ENCODE results near the gene AMBRA1.

AMBRA1 gene

GRCh38 chr11:46498179-46498578 is 95.6 kb downstream of the AMBRA1 start:
- no peak for DNase-seq

GRCh38 chr11:46497498-46497897 is 96.3 kb downstream of the AMBRA1 start:
- no peak for DNase-seq

DNA sequence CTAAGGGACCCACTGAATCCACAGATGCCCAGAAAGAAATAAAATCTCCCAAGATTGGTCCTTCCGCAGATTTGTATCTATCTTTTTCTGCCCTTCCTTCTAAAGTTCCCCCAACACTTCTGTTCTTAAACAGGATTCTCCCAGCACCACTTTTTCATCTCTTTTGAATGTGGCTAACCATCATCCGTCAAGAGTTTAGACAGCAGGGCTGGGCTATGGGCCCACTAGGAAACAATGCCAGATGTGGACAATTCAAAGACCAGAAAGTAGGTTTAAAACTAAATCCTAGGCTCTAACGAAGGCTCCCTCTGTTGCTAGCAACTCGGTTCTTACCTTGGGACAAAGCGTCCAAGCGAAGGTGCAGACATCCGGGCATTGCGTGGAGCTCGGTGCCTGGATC is 100.0 kb downstream of the AMBRA1 start:
- DNase-seq = no peak

DNA sequence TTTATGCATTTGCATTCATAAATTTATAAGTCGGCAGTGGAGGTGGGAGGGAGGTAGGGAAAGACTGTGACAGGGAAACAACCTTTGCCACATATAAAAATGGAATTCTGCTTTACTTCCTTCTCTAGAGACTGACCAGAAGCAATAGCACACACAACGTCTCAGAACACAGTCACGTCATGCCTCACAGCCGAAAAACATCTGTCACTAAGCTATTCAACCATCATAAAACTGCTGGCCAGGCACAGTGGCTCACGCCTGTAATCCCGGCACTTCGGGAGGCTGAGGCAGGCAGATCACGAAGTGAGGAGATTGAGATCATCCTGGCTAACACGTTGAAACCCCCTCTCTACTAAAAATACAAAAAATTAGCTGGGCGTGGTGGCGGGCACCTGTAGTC is 101.3 kb downstream of the AMBRA1 start:
- no peak for DNase-seq

DNA sequence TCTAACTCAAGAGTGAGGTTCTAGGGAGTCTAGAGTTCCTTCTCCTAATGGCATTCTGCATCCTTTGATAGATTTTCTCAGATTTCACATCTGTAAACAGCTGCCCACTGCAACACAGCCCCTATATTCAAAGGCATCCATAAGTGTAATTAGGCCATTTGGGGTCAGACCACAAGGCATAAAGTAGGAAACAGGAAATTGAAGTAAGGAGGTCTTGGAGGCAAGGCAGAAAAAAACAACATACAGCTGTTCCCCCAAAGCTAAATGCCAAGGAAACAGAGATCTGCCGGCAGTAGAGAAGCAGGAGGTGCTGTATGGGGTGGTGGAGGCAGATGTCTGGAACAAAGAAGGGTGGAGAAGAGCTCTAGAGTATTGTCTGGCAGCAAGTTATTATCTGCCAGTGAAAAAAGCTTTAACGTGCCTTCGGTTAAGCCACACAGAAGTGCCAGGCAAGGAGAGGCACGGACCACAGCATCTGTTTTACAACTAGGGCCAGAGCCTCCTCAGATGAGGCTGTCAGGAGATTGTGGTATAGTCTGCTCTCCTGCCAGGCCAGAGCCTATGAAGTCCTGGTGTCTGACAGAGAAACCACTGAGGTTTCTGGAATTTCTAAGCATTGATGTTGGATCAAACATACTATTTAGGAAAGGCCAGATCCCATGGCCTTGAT is 102.0 kb downstream of the AMBRA1 start:
- no peak for DNase-seq

DNA sequence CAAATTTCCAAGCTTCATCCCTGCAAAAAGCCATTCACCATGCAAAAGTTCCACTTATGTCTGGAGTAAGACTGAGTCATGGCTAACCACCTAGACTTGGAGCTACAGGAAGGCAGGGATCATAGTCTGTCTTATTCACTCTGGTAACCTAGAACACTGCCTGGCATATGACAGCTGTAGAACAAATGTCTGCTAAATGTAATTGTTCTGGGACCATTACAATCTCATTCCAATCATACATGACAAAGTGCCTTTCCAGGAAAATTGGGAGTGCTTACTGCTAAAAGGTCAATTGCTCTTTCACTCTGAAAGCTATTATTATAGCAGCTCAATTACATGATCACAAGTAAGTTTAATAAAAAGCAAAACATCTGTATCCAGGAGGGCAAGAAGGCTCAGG is 103.2 kb downstream of the AMBRA1 start:
- DNase-seq = no peak

- peak in 1 of 2 experiments; percentile 44 for DNase-seq
Observed at GRCh38 chr11:46489656-46490560, 103.9 kb downstream of the AMBRA1 start.

- DNase-seq = no peak
Observed at GRCh38 chr11:46485856-46486443, 107.9 kb downstream of the AMBRA1 start.

DNA sequence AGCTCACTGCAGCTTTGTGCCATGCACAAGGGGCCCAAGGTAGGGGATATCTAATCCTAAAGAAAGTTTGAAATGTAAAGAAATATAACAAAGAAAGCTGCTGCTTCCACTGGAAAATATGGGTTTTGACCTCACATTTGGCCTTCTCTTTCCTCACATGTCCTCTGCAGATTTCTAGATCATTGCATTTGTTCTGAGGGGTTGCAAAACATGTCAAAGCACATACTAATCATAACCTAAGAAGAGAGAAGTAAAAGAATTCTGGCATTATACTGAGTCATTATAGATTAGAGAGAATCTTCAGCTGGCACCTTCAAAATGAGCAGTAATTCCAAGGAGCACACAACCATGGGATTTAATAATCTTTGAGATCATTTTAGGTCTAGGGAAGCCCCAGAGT is 109.7 kb downstream of the AMBRA1 start:
- DNase-seq = no peak

DNA sequence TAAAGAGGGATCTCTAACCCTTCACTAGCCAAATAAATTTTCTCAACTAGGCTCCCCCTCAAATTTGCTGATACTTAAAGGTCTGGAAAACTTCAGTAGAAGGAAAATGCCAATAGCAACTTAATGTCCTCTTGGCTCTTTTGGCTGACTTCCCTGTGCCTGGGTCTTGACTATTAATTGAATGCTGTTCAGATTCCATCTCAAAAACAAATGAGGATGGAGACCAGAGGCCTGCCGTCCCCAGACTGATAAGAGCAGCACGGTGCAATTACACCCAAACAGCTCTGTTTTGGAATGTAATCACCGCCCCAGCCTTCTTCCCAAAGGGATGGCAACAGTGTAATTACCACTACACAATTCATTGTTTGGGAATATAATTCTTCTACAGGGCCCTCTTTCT is 112.9 kb downstream of the AMBRA1 start:
- no peak for DNase-seq

DNA sequence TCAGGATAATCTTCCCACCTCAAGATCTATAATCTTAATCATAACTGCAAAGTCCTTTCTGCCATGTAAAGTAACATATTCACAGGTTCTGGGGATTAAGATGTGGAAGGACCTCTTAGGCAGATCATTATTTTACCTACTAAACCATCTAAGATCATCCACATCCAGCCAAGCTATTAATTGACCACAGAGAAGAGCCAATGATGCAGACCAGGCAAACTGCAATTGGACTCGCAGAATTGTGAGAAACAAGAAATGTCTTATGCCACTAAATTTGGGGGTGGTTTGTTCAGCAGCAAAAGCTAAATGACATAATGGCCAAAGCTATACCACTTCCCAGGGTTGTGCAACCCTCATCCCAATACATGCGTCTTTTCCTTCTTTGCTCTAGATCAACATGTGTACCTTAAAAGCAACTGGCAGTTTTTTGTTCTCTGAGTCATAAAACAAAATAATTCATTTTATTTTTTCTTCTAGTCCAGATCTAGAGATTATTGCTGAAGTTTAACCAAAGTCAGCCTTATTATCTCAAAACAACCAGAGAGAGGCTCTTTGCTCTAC is 113.6 kb downstream of the AMBRA1 start:
- DNase-seq = no peak

DNA sequence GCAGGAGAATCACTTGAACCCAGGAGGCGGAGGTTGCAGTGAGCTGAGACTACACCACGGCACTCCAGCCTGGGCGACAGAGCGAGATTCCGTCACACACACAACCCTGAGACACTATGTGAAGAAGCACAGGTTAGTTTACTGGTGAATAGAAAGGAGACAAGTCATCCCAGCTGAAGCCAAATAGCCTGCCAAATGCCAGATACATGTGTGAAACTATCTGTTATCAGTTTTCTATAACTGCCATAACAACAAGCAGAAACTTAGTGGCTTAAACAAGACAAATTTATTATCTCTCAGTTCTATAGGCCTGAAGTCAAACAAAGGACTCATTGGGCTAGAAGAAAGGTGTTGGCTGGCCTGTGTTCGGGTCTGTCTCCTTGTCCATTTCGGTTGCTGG is 114.2 kb downstream of the AMBRA1 start:
- no peak for DNase-seq

- DNase-seq = no peak
Observed at GRCh38 chr11:46478196-46478595, 115.6 kb downstream of the AMBRA1 start.

DNA sequence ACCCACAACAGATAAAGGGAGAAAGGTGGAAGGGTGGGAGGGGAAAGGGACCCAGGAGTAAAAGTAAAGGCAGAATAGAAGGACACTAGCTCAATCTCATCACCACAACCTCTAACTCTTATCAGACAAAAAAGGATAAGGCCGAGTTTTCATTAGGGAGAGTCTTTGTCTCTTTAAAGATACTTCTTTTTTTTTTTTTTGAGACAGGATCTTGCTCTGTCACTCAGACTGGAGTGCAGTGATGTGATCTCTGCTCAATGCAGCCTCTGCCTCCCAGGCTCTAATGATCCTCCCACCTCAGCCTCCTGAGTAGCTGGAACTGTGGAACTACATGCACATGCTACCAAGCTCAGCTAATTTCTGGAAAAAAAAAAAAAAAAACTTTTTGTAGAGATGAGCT is 116.7 kb downstream of the AMBRA1 start:
- no peak for DNase-seq

DNA sequence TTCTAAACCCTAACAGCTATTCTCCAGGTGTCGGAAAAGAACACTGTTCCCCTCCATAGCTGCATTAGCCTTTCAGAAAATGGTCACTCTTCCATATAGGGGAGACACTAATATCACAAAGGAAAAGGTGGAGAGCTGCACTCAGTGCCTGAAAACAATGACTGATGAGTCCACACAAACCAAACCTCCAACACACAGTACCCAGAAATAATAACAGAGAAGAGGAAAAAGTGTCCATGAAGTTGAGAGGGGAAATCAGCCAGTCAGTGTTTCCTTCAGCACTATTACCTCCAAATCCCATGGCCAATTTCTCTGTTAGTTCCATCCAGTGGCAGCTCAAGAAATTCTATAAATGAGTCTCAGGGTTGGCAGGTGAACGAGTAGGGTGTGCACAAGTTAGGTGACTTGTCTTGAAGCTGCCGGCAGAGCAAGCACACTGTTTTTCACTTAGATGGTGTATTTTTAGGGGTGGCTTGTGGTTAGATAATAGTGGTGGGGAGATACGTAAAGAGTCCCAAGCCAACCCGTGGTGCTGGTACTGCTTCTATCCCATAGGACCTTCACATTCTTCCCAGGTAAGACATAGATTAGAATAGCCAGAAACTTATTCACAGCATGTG is 117.8 kb downstream of the AMBRA1 start:
- DNase-seq = no peak

DNA sequence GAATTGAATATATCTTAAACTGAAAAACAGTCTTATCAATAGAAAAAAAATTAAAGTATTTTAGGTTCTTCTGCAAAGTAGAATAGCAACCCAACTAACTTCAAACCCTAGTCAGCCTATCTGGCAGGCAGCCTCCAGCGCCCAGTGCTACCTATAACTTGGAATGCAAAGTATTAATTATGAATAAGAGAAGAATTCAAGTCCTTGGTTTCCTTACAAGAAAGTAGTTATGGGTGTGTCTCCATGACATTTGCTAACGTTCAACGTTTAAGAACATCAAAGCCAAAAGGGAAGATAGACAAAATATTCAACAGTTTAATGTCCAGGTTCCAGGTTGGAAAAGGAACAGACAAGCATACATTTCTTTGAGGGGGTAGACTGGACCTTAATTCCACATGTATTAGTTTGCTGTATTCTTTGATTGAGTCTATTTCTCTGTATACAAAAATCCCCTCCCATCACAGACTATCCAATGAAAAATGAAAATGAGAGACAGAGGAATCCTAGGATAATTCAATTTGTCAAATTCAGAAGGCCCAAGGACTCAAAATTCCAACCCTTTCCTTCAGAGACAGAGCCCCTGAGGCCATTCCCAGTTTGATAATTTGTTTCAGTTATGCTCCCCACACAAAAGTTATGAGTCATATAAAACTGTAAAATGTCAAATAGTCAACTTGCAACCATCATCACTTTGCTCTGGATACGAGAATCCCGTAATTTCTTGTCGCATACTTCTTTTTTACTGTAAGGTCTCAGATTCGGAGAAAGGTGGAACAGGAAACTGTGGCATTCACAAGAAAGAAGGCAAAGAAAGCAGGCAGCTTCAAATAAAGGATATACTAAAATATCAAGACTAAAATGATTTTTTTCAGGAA is 118.5 kb downstream of the AMBRA1 start:
- DNase-seq = no peak

- DNase-seq = no peak
Observed at GRCh38 chr11:46472662-46472994, 121.2 kb downstream of the AMBRA1 start.

- no peak for DNase-seq
Observed at GRCh38 chr11:46471943-46472661, 121.7 kb downstream of the AMBRA1 start.

DNA sequence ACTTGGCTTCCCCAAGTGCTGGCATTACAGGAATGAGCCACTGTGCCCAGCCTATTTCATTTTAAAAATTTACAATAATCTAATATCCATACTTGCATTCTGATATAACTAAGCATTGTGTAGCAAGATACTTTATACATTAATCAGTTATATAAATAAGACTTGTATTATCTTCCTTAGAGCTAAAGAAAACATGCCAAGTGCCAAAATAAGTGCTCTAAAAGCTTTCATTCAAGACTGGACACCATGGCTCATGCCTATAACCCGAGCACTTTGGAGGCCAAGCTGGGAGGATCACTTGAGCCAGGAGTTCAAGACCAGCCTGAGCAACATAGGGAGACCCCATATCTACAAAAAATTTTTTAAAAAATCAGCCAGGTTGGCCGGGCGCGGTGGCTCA is 123.9 kb downstream of the AMBRA1 start:
- DNase-seq = no peak

DNA sequence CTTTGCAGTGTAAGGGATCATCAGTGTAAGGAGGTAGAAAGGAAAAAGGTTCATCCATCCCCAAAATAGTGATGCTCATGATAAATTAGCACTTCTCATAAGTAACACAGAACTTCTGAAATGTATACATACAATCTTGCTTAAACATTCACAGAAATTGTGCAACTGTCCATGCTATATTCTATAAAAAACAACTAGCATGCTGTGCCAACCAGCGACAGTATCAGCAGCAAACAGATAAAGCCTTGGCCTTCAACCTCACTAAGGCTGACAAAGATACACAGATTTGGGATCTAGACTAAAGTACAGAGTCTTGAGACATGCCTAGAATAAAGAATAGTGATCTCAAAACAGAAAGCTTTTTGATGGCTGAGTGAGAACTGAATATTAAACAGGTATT is 128.1 kb downstream of the AMBRA1 start:
- DNase-seq = no peak

GRCh38 chr11:46463701-46464421 is 130.0 kb downstream of the AMBRA1 start:
- DNase-seq = no peak
